NCI-H2107 (cell line): ENCODE data around the gene PSORS1C2.

Source experiments
- DNase-seq: peaks from one replicate; lab custom pipeline; 2025; lab: John Stamatoyannopoulos, UW

The PSORS1C2 gene

GRCh38 chr6:31113861-31114540, 24.9 kb downstream of the PSORS1C2 start:
- no peak for DNase-seq

- DNase-seq: no peak
Measured at GRCh38 chr6:31112478-31112877, 26.4 kb downstream of the PSORS1C2 start, which contains the start of gene C6orf15. C6orf15 (minus strand) TSS chr6:31112575; CDS start chr6:31112555, 20 bp downstream.

- no peak for DNase-seq
Measured at GRCh38 chr6:31111712-31112111, 27.2 kb downstream of the PSORS1C2 start.

- DNase-seq: no peak
Measured at GRCh38 chr6:31110825-31111582, 27.9 kb downstream of the PSORS1C2 start.

- no peak for DNase-seq
Measured at GRCh38 chr6:31107052-31107451, 31.8 kb downstream of the PSORS1C2 start.

- no peak for DNase-seq
Measured at GRCh38 chr6:31103136-31103535, 35.7 kb downstream of the PSORS1C2 start.

- no peak for DNase-seq
Measured at GRCh38 chr6:31098449-31098938, 40.4 kb downstream of the PSORS1C2 start.

- no peak for DNase-seq
Measured at GRCh38 chr6:31096656-31097055, 42.2 kb downstream of the PSORS1C2 start.

- DNase-seq: no peak
Measured at GRCh38 chr6:31096215-31096614, 42.7 kb downstream of the PSORS1C2 start.

GRCh38 chr6:31094389-31094881, 44.4 kb downstream of the PSORS1C2 start:
- no peak for DNase-seq

- DNase-seq: no peak
Measured at GRCh38 chr6:31092769-31093505, 45.9 kb downstream of the PSORS1C2 start.

- no peak for DNase-seq
Measured at GRCh38 chr6:31092238-31092637, 46.6 kb downstream of the PSORS1C2 start.

- no peak for DNase-seq
Measured at GRCh38 chr6:31091680-31092079, 47.2 kb downstream of the PSORS1C2 start.

GRCh38 chr6:31090973-31091364, 47.9 kb downstream of the PSORS1C2 start:
- DNase-seq: no peak

- no peak for DNase-seq
Measured at GRCh38 chr6:31090275-31090972, 48.4 kb downstream of the PSORS1C2 start.
